ENCODE measurements around the gene ABTB2. TPM values are rescaled to one million over a fixed set of nuclear protein-coding genes. Genes with fewer than 3 reads are reported as not detected.

Gene ABTB2
- total and polyA plus RNA-seq, 2 experiments from 2014 or later = 2.6 to 12.1 TPM

- ATAC-seq (peak; percentile 45; the same call in 2 of the 3 replicates), DNase-seq (ENCODE audit: low spot score) (no peak)
- Histone ChIP-seq H3K36me3 (ENCODE audit: insufficient read depth) (no peaks in the 10 kb centered on the region), H3K4me3 (no peak overlapping the region), H3K27me3 (ENCODE audit: insufficient read depth) (no peaks in the 10 kb centered on the region), H3K4me1 (ENCODE audit: insufficient read depth) (no peaks in the 10 kb centered on the region), H3F3A (replicated peaks; ENCODE audit: low read depth) (no peaks in the 10 kb centered on the region), H2AFZ (no peak overlapping the region), H4K20me1 (replicated peaks; ENCODE audit: insufficient read depth) (no peaks in the 10 kb centered on the region; the same call in 1 of the 2 replicates), H3K79me2 (replicated peaks; ENCODE audit: insufficient read depth) (no peaks in the 10 kb centered on the region), H3K27ac (ENCODE audit: low read depth) (no peak overlapping the region), H3K9me2 (ENCODE audit: insufficient read depth) (no peaks in the 10 kb centered on the region), H3K4me2 (no peak overlapping the region)
- H3K36me3 Mint-ChIP-seq (ENCODE audit: low read depth) = no peaks in the 10 kb centered on the region
- TF ChIP-seq CTCF (conservative IDR thresholded peaks at IDR 0.05; ENCODE audit: low read depth in 2 of 2) (no peak), EZH2 (IDR thresholded peaks at IDR 0.05; ENCODE audit: low read depth, unreplicated experiment) (no peak), REST (IDR thresholded peaks at IDR 0.05; ENCODE audit: unreplicated experiment) (no peak), ZNF331 (CRISPR knock-in tag; IDR thresholded peaks at IDR 0.05; ENCODE audit: low read depth) (no peak), NANOG (IDR thresholded peaks at IDR 0.05; ENCODE audit: borderline replicate concordance) (no peak), POLR2AphosphoS5 (IDR thresholded peaks at IDR 0.05; ENCODE audit: low read depth) (no peak), JUNB (IDR thresholded peaks at IDR 0.05; ENCODE audit: unreplicated experiment) (no peak), EZH2phosphoT487 (IDR thresholded peaks at IDR 0.05; ENCODE audit: unreplicated experiment) (no peak), ETS1 (IDR thresholded peaks at IDR 0.05) (no peak), STAT1 (IDR thresholded peaks at IDR 0.05; ENCODE audit: unreplicated experiment) (no peak), CREB1 (CRISPR knock-in tag; IDR thresholded peaks at IDR 0.05; ENCODE audit: low read depth) (no peak), ZNF114 (CRISPR knock-in tag; IDR thresholded peaks at IDR 0.05) (no peak)
- TF ChIP-seq, protein P1, sequence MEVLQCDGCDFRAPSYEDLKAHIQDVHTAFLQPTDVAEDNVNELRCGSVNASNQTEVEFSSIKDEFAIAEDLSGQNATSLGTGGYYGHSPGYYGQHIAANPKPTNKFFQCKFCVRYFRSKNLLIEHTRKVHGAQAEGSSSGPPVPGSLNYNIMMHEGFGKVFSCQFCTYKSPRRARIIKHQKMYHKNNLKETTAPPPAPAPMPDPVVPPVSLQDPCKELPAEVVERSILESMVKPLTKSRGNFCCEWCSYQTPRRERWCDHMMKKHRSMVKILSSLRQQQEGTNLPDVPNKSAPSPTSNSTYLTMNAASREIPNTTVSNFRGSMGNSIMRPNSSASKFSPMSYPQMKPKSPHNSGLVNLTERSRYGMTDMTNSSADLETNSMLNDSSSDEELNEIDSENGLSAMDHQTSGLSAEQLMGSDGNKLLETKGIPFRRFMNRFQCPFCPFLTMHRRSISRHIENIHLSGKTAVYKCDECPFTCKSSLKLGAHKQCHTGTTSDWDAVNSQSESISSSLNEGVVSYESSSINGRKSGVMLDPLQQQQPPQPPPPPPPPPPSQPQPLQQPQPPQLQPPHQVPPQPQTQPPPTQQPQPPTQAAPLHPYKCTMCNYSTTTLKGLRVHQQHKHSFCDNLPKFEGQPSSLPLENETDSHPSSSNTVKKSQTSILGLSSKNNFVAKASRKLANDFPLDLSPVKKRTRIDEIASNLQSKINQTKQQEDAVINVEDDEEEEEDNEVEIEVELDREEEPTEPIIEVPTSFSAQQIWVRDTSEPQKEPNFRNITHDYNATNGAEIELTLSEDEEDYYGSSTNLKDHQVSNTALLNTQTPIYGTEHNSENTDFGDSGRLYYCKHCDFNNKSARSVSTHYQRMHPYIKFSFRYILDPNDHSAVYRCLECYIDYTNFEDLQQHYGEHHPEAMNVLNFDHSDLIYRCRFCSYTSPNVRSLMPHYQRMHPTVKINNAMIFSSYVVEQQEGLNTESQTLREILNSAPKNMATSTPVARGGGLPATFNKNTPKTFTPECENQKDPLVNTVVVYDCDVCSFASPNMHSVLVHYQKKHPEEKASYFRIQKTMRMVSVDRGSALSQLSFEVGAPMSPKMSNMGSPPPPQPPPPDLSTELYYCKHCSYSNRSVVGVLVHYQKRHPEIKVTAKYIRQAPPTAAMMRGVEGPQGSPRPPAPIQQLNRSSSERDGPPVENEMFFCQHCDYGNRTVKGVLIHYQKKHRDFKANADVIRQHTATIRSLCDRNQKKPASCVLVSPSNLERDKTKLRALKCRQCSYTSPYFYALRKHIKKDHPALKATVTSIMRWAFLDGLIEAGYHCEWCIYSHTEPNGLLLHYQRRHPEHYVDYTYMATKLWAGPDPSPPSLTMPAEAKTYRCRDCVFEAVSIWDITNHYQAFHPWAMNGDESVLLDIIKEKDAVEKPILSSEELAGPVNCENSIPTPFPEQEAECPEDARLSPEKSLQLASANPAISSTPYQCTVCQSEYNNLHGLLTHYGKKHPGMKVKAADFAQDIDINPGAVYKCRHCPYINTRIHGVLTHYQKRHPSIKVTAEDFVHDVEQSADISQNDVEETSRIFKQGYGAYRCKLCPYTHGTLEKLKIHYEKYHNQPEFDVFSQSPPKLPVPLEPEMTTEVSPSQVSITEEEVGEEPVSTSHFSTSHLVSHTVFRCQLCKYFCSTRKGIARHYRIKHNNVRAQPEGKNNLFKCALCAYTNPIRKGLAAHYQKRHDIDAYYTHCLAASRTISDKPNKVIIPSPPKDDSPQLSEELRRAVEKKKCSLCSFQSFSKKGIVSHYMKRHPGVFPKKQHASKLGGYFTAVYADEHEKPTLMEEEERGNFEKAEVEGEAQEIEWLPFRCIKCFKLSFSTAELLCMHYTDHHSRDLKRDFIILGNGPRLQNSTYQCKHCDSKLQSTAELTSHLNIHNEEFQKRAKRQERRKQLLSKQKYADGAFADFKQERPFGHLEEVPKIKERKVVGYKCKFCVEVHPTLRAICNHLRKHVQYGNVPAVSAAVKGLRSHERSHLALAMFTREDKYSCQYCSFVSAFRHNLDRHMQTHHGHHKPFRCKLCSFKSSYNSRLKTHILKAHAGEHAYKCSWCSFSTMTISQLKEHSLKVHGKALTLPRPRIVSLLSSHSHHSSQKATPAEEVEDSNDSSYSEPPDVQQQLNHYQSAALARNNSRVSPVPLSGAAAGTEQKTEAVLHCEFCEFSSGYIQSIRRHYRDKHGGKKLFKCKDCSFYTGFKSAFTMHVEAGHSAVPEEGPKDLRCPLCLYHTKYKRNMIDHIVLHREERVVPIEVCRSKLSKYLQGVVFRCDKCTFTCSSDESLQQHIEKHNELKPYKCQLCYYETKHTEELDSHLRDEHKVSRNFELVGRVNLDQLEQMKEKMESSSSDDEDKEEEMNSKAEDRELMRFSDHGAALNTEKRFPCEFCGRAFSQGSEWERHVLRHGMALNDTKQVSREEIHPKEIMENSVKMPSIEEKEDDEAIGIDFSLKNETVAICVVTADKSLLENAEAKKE (CRISPR knock-in tag; IDR thresholded peaks at IDR 0.05) = no peak
- H3K4me3 Mint-ChIP-seq = no peak overlapping the region
- H3K27ac Mint-ChIP-seq = no peak overlapping the region
- H3K4me1 Mint-ChIP-seq = peaks cover 15% of the 10 kb centered on the region
- no peaks in the 10 kb centered on the region for H3K9me3 Mint-ChIP-seq
- H3K27me3 Mint-ChIP-seq (ENCODE audit: insufficient read depth, low read depth, poor library complexity) = peaks cover 9% of the 10 kb centered on the region
Measured at GRCh38 chr11:34274712-34275398, 83.0 kb downstream of the ABTB2 start.

Data from GM23338 (cell line).